Measurements from ENCODE around the gene RSPH3. TPM values are rescaled to one million over a fixed set of nuclear protein-coding genes. Genes with fewer than 3 reads are reported as not detected.

RSPH3 gene
- total and polyA plus RNA-seq, 2 of the 8 experiments (the other 6 are each of a cell fraction or from before 2014, with no cell fraction given), result 0.60 to 2.7 TPM

GRCh38 chr6:159004592-159004991 lies 4.6 kb upstream of the RSPH3 start:
- Histone ChIP-seq H2BK5ac (ENCODE audit: low read depth, low read length) (no peak overlapping the region), H4K5ac (ENCODE audit: insufficient read length, low read depth, low read length) (no peak overlapping the region), H3K23me2 (ENCODE audit: low read depth, low read length) (peaks cover 2% of the 10 kb centered on the region; the same call in 1 of the 2 replicates), H2BK120ac (replicated peaks; ENCODE audit: low read depth, low read length) (no peak overlapping the region), H3K36me3 (ENCODE audit: control insufficient read depth in 2 of 4, insufficient read depth in 4 of 4, low read length in 3 of 4) (no peaks in the 10 kb centered on the region), H2AK5ac (ENCODE audit: low read depth, low read length) (no peak overlapping the region), H3K9ac (replicated peaks in 1 of 4; ENCODE audit: extremely low read depth in 1 of 4, low read depth in 3 of 4, low read length in 3 of 4) (no peak overlapping the region), H3K4ac (replicated peaks; ENCODE audit: insufficient read length, low read depth, low read length) (no peak overlapping the region), H3K79me2 (ENCODE audit: control insufficient read depth in 1 of 2, insufficient read depth in 2 of 2, low read length in 2 of 2) (no peaks in the 10 kb centered on the region), H4K8ac (ENCODE audit: extremely low read depth, insufficient read depth, low read length) (no peak overlapping the region), H3K23ac (ENCODE audit: insufficient read length) (no peak overlapping the region), H3K4me3 (ENCODE audit: extremely low read depth in 1 of 4, insufficient read depth in 2 of 4, low read depth in 3 of 4, low read length in 4 of 4) (no peak overlapping the region), H4K91ac (replicated peaks; ENCODE audit: insufficient read length, low read length) (no peak overlapping the region), H4K20me1 (replicated peaks in 1 of 2; ENCODE audit: control insufficient read depth in 1 of 2, insufficient read depth in 2 of 2, low read length in 2 of 2) (no peaks in the 10 kb centered on the region), H3K9me3 (ENCODE audit: insufficient read depth in 2 of 2, low read depth in 1 of 2, low read length in 1 of 2) (no peaks in the 10 kb centered on the region), H2BK12ac (ENCODE audit: low read depth, low read length) (no peak overlapping the region), H3K27me3 (replicated peaks in 1 of 4; ENCODE audit: control insufficient read depth in 3 of 4, extremely low read depth in 1 of 4, insufficient read depth in 3 of 4, low read length in 3 of 4) (no peaks in the 10 kb centered on the region), H3K18ac (ENCODE audit: extremely low read depth, low read length) (no peak overlapping the region), H3K79me1 (ENCODE audit: low read depth, low read length) (no peaks in the 10 kb centered on the region), H2BK20ac (ENCODE audit: low read length) (no peak overlapping the region), H3K4me2 (ENCODE audit: insufficient read depth in 1 of 2, low read depth in 2 of 2, low read length in 2 of 2) (no peak overlapping the region), H3K14ac (ENCODE audit: insufficient read length) (no peak overlapping the region), H2BK15ac (ENCODE audit: low read length) (no peak overlapping the region), H2AFZ (ENCODE audit: low read length) (no peak overlapping the region), H3K56ac (replicated peaks; ENCODE audit: insufficient read length, low read depth, low read length) (no peak overlapping the region), H3K27ac (ENCODE audit: low read depth, low read length) (no peak overlapping the region), H3K4me1 (replicated peaks in 1 of 4; ENCODE audit: control insufficient read depth in 3 of 4, insufficient read depth in 4 of 4, low read length in 3 of 4) (no peaks in the 10 kb centered on the region; a peak in 1 of 7 replicates)
- WGBS, 2 experiments (ENCODE audit: extremely low coverage in 1 of 2, insufficient coverage in 1 of 2, insufficient read length in 1 of 2, insufficient replicate concordance in 2 of 2, low coverage in 1 of 2, low lambda C conversion rate in 2 of 2, missing lambda C conversion rate in 1 of 2), result 66 to 100% methylated on average over 1 to 3 of the region's 3 CpGs
- DNase-seq (ENCODE audit: low read depth in 1 of 2, low spot score in 2 of 2), result no peak
- no peak for FAIRE-seq
- ChIA-PET POLR2A (ENCODE audit: partially characterized antibody) (no interaction called here), CTCF (ENCODE audit: partially characterized antibody) (interaction anchor here (1.4 to 2.5 kb wide), 4 partner anchors 100 to 130 kb away, joined by 4 to 7 read pairs (median 6); no protein-coding TSS in a partner anchor)
- no peak for TF ChIP-seq CEBPB (IDR thresholded peaks at IDR 0.05; ENCODE audit: low read depth, low read length)
- no peak for TF ChIP-seq RXRA (IDR thresholded peaks at IDR 0.05; ENCODE audit: insufficient read depth, low read depth, low read length)
- TF ChIP-seq POU5F1 (IDR thresholded peaks at IDR 0.05; ENCODE audit: low read depth, low read length), result no peak
- no peak for TF ChIP-seq KDM4A (IDR thresholded peaks at IDR 0.05; ENCODE audit: low read depth, low read length, severe bottlenecking)
- no peak for TF ChIP-seq KDM1A (IDR thresholded peaks at IDR 0.05; ENCODE audit: borderline replicate concordance, low read length)
- TF ChIP-seq BCL11A (IDR thresholded peaks at IDR 0.05; ENCODE audit: low read depth in 2 of 2, low read length in 2 of 2), result no peak
- TF ChIP-seq CBX8 (IDR thresholded peaks at IDR 0.05; ENCODE audit: borderline replicate concordance, low read depth, low read length), result no peak
- no peak for TF ChIP-seq TCF12 (IDR thresholded peaks at IDR 0.05; ENCODE audit: low read depth, low read length)
- TF ChIP-seq MAX (IDR thresholded peaks at IDR 0.05), result no peak
- TF ChIP-seq KDM5A (IDR thresholded peaks at IDR 0.05; ENCODE audit: low read length), result no peak
- no peak for TF ChIP-seq BRCA1 (IDR thresholded peaks at IDR 0.05; ENCODE audit: low read depth, low read length)
- TF ChIP-seq SAP30 (IDR thresholded peaks at IDR 0.05; ENCODE audit: insufficient read depth, insufficient replicate concordance, low read length), result no peak
- TF ChIP-seq CREB1 (IDR thresholded peaks at IDR 0.05), result no peak
- no peak for TF ChIP-seq HDAC2 (IDR thresholded peaks at IDR 0.05; ENCODE audit: borderline replicate concordance in 1 of 2, low read depth in 2 of 2, low read length in 2 of 2)
- no peak for TF ChIP-seq ASH2L (IDR thresholded peaks at IDR 0.05; ENCODE audit: low read length)

Data from H1 (cell line).